Type B pancreatic cell (in vitro differentiated cells): ENCODE data around the gene EIF6. TPM values are rescaled to one million over a fixed set of nuclear protein-coding genes. Genes with fewer than 3 reads are reported as not detected.
"Not testable (repeated sequence)": the region's sequence is repeated elsewhere in the genome, so short reads cannot be mapped to it uniquely, and the experiment has no call there.

ENCODE experiments used
- DNase-seq: peaks from one replicate; pipeline ENCODE4 v3.0.0; 2021; ENCODE audit warnings: mixed read lengths; ENCODE audit not compliant: unreplicated experiment; ENCODE audit errors: extremely low spot score
- H3K27ac Mint-ChIP-seq: 2 replicates; pipeline ENCODE4 v1.8.0; 2021; ENCODE audit warnings: mild to moderate bottlenecking, mixed read lengths
- H3K27me3 Mint-ChIP-seq: 2 replicates; pipeline ENCODE4 v1.8.0; 2021; ENCODE audit warnings: mixed read lengths
- H3K36me3 Mint-ChIP-seq: 2 replicates; pipeline ENCODE4 v1.8.0; 2021; ENCODE audit warnings: mixed read lengths
- H3K4me1 Mint-ChIP-seq: one replicate; pipeline ENCODE4 v1.8.0; 2021; ENCODE audit warnings: mixed read lengths; ENCODE audit not compliant: unreplicated experiment
- H3K4me3 Mint-ChIP-seq: 2 replicates; pipeline ENCODE4 v1.8.0; 2021; ENCODE audit warnings: mild to moderate bottlenecking, mixed read lengths
- H3K9me3 Mint-ChIP-seq: 2 replicates; pipeline ENCODE4 v1.8.0; 2021; ENCODE audit warnings: mixed read lengths
- total RNA-seq: library from RNA; stranded (reverse); gene quantifications from 2 replicates; pipeline ENCODE4 v1.2.1, GENCODE V29; 2021; ENCODE audit warnings: low replicate concordance
- TF ChIP-seq, protein P1 (sequence below): fragments of 200-600 bp; sonication (generic); conservative IDR thresholded peaks from 2 replicates; pipeline ENCODE4 v1.5.0; 2021; ENCODE audit warnings: antibody characterized with exemption, mild to moderate bottlenecking

Gene EIF6
- total RNA-seq, 1 donor from 2014 or later, result 124 TPM

- TF ChIP-seq, protein P1, sequence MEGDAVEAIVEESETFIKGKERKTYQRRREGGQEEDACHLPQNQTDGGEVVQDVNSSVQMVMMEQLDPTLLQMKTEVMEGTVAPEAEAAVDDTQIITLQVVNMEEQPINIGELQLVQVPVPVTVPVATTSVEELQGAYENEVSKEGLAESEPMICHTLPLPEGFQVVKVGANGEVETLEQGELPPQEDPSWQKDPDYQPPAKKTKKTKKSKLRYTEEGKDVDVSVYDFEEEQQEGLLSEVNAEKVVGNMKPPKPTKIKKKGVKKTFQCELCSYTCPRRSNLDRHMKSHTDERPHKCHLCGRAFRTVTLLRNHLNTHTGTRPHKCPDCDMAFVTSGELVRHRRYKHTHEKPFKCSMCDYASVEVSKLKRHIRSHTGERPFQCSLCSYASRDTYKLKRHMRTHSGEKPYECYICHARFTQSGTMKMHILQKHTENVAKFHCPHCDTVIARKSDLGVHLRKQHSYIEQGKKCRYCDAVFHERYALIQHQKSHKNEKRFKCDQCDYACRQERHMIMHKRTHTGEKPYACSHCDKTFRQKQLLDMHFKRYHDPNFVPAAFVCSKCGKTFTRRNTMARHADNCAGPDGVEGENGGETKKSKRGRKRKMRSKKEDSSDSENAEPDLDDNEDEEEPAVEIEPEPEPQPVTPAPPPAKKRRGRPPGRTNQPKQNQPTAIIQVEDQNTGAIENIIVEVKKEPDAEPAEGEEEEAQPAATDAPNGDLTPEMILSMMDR, result no peak
- H3K9me3 Mint-ChIP-seq, result no peaks in the 10 kb centered on the region
- peak overlapping the region; percentile 47 for H3K4me3 Mint-ChIP-seq
Observed at GRCh38 chr20:35263532-35264341, 20.8 kb downstream of the EIF6 start.

DNA sequence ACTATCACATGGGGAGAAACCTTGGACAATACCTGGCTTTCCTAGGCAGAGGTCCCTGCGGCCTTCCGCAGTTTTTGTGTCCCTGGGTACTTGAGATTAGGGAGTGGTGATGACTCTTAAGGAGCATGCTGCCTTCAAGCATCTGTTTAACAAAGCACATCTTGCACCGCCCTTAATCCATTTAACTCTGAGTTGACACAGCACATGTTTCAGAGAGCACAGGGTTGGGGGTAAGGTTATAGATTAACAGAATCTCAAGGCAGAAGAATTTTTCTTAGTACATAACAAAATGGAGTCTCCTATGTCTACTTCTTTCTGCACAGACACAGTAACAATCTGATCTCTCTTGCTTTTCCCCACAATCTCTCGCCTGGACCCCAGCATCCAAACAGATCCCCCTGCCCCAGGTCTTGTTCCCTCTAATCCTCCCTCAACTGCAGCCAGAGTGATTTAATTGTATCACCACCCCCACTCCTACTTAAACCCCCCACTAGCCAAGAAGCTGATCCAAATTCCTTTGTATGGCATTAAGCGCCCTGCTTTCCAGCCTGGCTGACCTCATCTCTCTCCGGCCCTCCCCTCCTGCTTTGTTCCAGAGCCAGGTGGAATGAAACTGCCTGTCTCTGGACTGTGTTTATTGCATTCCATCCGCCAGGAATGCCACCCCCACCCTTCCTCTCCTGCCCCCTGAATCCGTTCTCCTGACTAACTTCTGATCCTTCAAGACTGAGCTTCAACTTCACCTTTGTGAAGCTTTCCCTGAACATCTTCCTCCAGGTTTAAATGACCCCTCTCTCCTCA, 21.6 kb downstream of the EIF6 start:
- not testable (repeated sequence) for H3K27me3 Mint-ChIP-seq, H3K9me3 Mint-ChIP-seq, DNase-seq, H3K36me3 Mint-ChIP-seq
- peak overlapping the region; percentile 47 for H3K4me3 Mint-ChIP-seq
- peak overlapping the region; percentile 94 for H3K27ac Mint-ChIP-seq
- peaks cover 14% of the 10 kb centered on the region for H3K4me1 Mint-ChIP-seq

More at GRCh38 chr20:35263532-35264341, 20.8 kb downstream of the EIF6 start:
- Mint-ChIP-seq H3K4me1 (peaks cover 14% of the 10 kb centered on the region), H3K27ac (peak overlapping the region; percentile 94), H3K27me3 (no peaks in the 10 kb centered on the region), H3K36me3 (peaks cover 7% of the 10 kb centered on the region)
- no peak for DNase-seq

- Mint-ChIP-seq H3K27ac (peak overlapping the region; percentile 59), H3K4me1 (peaks cover 14% of the 10 kb centered on the region)
- DNase-seq, H3K27me3 Mint-ChIP-seq, H3K4me3 Mint-ChIP-seq, H3K9me3 Mint-ChIP-seq, H3K36me3 Mint-ChIP-seq: not testable (repeated sequence)
Observed at GRCh38 chr20:35262321-35262720, 22.3 kb downstream of the EIF6 start.

DNA sequence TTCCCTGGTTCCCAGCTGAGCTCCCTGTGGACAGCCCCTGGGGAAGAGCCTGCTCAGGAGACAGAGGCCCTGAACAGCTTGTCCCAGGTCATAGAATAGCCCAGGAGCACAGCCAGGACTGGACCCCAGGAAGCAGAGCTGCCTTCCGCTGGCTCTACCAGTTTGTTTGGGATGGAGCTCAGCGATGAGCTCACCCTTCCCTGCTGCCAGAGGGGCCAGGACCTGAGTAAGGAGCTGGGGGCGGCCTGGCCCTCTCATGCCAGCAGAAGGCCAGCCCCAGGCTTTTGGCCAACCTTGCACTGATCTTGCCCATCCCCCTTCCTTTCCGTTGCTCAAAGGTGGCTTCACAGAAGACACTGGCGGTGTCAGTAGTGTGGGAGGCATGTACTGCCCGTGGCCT, 24.1 kb downstream of the EIF6 start:
- peaks cover 5% of the 10 kb centered on the region for H3K9me3 Mint-ChIP-seq
- no peaks in the 10 kb centered on the region for H3K36me3 Mint-ChIP-seq
- H3K4me3 Mint-ChIP-seq, result no peak overlapping the region
- no peak overlapping the region for H3K27ac Mint-ChIP-seq
- H3K27me3 Mint-ChIP-seq, result no peaks in the 10 kb centered on the region
- H3K4me1 Mint-ChIP-seq, result peaks cover 14% of the 10 kb centered on the region
- no peak for DNase-seq
- TF ChIP-seq, protein P1, result no peak

GRCh38 chr20:35257175-35257909, 27.2 kb downstream of the EIF6 start:
- Mint-ChIP-seq H3K27me3 (no peaks in the 10 kb centered on the region), H3K27ac (no peak overlapping the region)
- DNase-seq, result no peak

GRCh38 chr20:35254448-35254999, 30.0 kb downstream of the EIF6 start:
- no peak for DNase-seq
- no peaks in the 10 kb centered on the region for H3K36me3 Mint-ChIP-seq
- no peak overlapping the region for H3K27ac Mint-ChIP-seq
- peaks cover 5% of the 10 kb centered on the region for H3K9me3 Mint-ChIP-seq
- no peak overlapping the region for H3K4me3 Mint-ChIP-seq
- no peaks in the 10 kb centered on the region for H3K4me1 Mint-ChIP-seq
- H3K27me3 Mint-ChIP-seq, result no peaks in the 10 kb centered on the region
- TF ChIP-seq, protein P1, result no peak

More at GRCh38 chr20:35257175-35257909, 27.2 kb downstream of the EIF6 start:
- Mint-ChIP-seq H3K9me3 (peaks cover 5% of the 10 kb centered on the region), H3K36me3 (no peaks in the 10 kb centered on the region), H3K4me1 (no peaks in the 10 kb centered on the region), H3K4me3 (no peak overlapping the region)
- TF ChIP-seq, protein P1, result no peak
